ENCODE data around the gene RITA1.

Gene RITA1

GRCh38 chr12:113159937-113160336, 25.6 kb upstream of the RITA1 start:
- FAIRE-seq, result no peak
- no peak for DNase-seq (ENCODE audit: insufficient read length, low spot score)
- no peak for TF ChIP-seq POLR2A (IDR thresholded peaks at IDR 0.05; ENCODE audit: low read depth, low read length)

GRCh38 chr12:113161415-113162016, 24.0 kb upstream of the RITA1 start:
- FAIRE-seq, result no peak

DNA sequence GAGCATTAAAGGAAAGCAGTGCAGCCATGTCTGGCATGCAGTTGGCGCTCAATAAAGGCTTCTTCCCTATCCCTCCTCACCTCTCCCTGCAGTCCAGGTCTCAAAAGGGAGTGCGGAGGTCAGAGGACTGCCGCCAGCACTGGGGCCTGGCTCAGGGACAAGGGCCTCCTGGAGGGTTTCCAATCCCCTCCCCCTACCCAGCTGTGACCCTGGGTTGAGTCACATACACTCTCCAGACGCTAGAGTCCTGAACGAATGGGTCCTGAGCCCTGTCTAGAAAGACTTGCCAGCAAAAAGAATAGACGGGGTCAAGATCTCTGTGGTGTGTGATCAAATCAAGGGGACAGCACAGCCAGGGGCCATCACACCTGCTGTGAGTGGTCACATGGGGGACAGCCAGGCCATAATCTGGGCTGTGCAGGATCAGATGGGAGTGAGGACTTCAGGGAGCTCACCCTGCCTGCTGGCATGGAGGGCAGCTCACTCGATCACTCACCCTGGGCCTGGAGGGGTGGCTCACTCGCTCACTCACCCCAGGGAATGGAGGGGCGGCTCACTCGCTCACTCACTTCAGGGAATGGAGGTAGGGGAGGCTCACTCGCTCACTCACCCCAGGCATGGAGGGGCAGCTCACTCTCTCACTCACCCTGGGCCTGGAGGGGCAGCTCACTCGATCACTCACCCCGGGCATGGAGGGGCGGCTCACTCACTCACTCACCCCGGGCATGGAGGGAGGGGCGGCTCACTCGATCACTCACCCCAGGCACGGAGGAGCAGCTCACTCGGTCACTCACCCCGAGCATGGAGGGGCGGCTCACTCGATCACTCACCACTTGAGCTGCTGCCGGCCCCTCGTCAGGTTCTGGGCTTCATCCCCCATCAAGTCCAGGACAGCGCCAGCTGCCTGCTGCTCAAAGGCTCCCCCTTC, 23.2 kb upstream of the RITA1 start:
- TF ChIP-seq POLR2A (IDR thresholded peaks at IDR 0.05; ENCODE audit: low read depth, low read length), result no peak
- DNase-seq (ENCODE audit: insufficient read length, low spot score) (peak; percentile 81), FAIRE-seq (no peak)

More at GRCh38 chr12:113161415-113162016, 24.0 kb upstream of the RITA1 start:
- TF ChIP-seq POLR2A (IDR thresholded peaks at IDR 0.05; ENCODE audit: low read depth, low read length), result no peak
- no peak for DNase-seq (ENCODE audit: insufficient read length, low spot score)

DNA sequence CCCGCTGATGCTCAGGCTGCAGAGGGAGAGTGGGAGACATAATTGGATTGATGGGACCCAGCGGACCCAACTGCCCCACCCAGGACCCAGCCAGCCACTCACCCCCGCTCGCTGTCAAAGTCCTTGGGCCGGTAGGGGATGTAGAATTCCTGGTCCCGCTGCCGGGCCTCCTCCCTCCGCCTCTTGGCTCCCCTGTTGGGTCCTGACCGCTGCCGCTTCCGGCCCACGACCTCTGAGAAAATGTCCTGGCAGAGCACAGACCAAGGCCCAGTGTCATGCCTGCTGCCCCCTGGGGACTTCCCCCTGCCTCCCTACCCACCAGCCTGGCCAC, 22.5 kb upstream of the RITA1 start:
- no peak for TF ChIP-seq POLR2A (IDR thresholded peaks at IDR 0.05; ENCODE audit: low read depth, low read length)
- DNase-seq (ENCODE audit: insufficient read length, low spot score) (no peak), FAIRE-seq (no peak)

- no peak for TF ChIP-seq POLR2A (IDR thresholded peaks at IDR 0.05; ENCODE audit: low read depth, low read length)
- DNase-seq (ENCODE audit: insufficient read length, low spot score), result no peak
- no peak for FAIRE-seq
Measured at GRCh38 chr12:113164014-113164413, 21.5 kb upstream of the RITA1 start.

DNA sequence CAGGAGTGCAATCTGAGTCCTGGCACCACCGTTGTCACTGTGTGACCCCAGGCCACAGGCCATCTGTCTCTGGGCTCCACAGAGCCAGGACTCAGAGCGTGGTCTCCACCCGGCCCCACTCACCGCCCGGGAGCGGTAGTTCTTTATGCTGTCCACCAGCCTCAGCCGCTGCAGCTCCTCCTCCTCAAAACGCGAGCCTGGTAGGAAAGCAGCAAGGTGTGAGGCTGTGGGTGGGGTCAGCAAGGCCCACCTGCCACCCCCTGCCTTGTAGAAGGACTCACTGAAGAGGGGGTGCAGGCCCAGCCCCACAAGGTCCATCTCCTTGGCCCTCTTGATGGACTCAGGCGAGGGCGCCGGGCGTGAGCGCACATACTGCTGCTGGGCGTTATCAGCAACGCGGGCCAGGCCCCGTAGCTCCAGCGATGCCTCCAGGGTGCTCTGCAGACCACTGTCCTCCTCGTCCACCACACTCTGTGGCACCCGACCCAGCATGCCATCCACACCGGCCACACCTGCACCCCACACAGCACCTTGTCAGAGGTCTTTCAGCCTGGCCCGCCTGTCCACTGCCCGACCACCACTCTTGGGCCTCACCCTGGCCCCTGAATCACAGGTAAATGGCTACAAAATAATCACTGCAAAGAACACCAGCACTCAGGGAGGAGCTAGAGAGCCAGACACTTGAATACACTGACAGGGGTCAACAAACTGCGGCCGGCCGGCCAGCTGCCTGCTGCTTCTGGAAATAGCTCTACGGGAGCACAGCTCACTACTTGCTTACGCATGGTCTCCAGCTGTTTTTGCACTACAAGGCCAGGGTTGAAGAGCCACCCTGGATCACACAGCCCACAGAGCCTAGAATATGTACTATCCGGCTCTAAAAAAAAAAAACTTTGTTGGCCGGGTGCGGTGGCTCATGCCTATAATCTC, 19.7 kb upstream of the RITA1 start:
- no peak for DNase-seq (ENCODE audit: insufficient read length, low spot score)
- no peak for TF ChIP-seq POLR2A (IDR thresholded peaks at IDR 0.05; ENCODE audit: low read depth, low read length)
- FAIRE-seq, result no peak

DNA sequence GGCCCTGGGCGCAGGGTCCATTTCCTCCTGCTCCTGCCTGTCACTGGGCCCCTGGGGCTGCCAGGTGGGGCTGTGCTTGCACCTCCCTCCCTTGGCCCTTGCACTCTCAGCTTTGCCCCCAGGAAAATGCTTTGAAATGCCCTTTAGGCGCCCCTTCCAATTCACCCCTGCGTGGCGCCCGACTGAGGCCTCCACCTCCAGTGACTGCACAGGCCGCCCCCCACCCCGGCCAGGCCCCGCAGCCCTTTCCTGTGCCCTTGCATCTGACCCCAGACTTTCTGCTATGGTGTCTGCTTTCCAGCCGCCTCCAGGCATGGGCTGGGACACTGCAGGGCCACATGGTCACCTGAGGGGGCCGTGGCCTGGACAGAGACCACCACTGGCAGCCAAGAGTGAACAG, 17.7 kb upstream of the RITA1 start:
- no peak for TF ChIP-seq POLR2A (IDR thresholded peaks at IDR 0.05; ENCODE audit: low read depth, low read length)
- FAIRE-seq (no peak), DNase-seq (ENCODE audit: insufficient read length, low spot score) (no peak)

GRCh38 chr12:113169697-113170096, 15.8 kb upstream of the RITA1 start:
- DNase-seq (ENCODE audit: insufficient read length, low spot score), result no peak
- no peak for TF ChIP-seq POLR2A (IDR thresholded peaks at IDR 0.05; ENCODE audit: low read depth, low read length)
- FAIRE-seq, result no peak

DNA sequence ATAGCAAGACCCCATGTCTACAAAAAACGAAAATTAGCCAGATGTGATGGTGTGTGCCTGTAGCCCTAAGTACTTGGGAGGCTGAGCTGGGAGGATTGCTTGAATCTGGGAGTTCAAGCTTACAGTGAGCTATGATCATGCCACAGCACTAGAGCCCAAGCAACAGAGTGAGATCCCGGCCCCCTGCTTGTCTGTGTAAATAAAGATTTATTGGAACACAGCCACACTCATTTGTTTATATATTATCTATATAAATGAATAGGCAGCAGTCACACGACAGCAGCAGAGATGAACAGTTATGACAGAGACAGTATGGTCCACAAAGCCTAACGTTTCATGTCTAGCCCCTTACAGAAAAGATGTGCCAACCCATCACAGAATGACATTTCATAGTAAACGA, 15.1 kb upstream of the RITA1 start:
- no peak for TF ChIP-seq POLR2A (IDR thresholded peaks at IDR 0.05; ENCODE audit: low read depth, low read length)
- DNase-seq (ENCODE audit: insufficient read length, low spot score) (no peak), FAIRE-seq (no peak)

DNA sequence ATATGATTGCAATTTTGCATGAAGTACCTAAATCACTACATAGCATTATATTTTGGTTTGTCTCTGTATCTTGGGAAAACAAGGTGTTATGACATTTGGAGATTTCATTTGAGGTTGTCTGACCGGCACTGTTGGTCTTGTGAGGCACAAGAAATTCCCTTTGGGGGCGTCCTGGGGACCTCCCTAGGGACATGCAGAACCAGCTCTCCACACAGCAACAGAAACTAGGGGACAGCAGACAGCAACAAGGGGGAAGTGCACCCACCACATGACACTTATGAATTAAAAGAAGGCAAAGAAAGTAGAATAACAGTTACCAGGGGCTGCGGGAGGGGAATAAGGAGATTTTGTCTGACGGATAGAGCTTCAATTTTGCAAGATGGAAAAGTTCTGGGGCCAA, 14.6 kb upstream of the RITA1 start:
- DNase-seq (ENCODE audit: insufficient read length, low spot score) (no peak), FAIRE-seq (no peak)
- TF ChIP-seq POLR2A (IDR thresholded peaks at IDR 0.05; ENCODE audit: low read depth, low read length), result no peak

DNA sequence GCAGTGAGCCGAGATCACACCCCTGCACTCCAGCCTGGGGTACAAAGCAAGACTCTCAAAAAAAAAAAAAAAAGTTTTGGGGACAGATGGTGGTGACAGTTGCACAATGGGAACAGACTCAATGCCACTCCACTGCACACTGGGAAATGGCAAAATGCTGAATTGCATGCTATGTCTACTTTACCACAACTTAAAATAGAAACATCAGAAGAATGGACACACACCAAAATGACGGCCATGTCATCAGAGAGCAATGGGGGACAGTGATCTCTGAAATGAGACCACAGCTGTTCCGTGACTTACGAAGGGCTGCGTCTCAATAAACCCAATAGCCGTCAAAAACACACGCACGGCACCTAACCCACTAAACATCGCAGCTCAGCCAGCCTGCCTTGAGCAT, 14.0 kb upstream of the RITA1 start:
- no peak for DNase-seq (ENCODE audit: insufficient read length, low spot score)
- FAIRE-seq, result no peak
- TF ChIP-seq POLR2A (IDR thresholded peaks at IDR 0.05; ENCODE audit: low read depth, low read length), result no peak

DNA sequence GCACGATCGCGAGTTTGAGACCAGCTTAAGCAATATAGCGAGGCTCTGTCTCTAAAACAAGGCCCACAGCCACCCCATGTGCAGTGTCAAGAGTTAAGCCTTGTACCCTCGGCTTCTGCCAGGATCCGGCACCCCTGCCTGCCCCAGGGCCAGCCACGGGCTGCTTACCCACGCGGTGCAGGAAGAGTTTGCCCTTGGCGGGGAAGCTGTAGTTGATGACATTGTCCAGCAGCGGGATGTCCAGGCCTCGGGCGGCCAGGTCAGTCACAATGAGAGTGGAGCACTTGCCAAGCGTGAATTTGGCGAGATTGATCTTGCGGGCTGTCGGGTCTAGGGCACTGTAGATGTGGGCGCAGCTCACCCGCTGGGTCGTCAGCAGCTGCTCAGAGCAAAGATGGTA, 13.3 kb upstream of the RITA1 start:
- DNase-seq (ENCODE audit: insufficient read length, low spot score) (no peak), FAIRE-seq (no peak)
- no peak for TF ChIP-seq POLR2A (IDR thresholded peaks at IDR 0.05; ENCODE audit: low read depth, low read length)

DNA sequence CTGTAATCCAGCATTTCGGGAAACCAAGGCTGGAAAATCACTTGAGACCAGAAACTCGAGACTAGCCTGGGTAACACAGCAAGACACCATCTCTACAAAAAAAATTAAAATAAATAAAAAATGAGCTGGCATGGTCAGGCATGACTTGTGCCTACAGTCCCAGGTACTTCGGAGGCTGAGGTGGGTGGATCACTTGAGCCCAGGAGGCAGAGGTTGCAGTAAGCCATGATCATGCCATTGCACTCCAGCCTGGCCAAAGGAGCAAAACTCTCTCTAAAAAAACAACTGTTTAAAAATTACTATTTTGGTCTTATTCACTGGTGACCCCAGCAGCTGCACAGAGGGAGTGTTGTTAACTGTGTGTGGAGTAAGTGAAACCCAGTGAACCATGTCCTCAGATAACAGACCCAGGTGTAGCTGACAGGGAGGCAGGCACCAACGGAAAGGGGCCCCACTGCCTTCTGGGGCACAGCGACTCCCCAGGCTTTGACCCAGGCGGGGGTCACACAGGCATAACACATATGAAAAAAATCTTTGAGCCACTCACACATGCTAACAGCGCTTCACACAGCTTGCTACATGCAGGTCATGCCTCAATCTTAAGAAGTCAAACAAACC, 12.3 kb upstream of the RITA1 start:
- no peak for DNase-seq (ENCODE audit: insufficient read length, low spot score)
- FAIRE-seq, result no peak

More for the DNA sequence above, 12.3 kb upstream of the RITA1 start:
- TF ChIP-seq POLR2A (IDR thresholded peaks at IDR 0.05; ENCODE audit: low read depth, low read length), result no peak
